ENCODE measurements around the gene ABHD15. TPM values are rescaled to one million over a fixed set of nuclear protein-coding genes. Genes with fewer than 3 reads are reported as not detected.

The ABHD15 gene
- total RNA-seq, 2 experiments from 2014 or later, result 17.9 to 18.0 TPM

- CTCF ChIA-PET, result interaction anchor here (0.5 to 2.9 kb wide), 3 partner anchors 10 to 28 kb away, joined by 3 to 12 read pairs (median 4); partner anchors contain the start of gene TP53I13
- POLR2A ChIA-PET, result no interaction called here
Measured at GRCh38 chr17:29596811-29597210, 30.0 kb upstream of the ABHD15 start.

- ChIA-PET CTCF (interaction anchor here (0.5 to 2.9 kb wide), 2 partner anchors 11 to 17 kb away, joined by 4 to 12 read pairs; no protein-coding TSS in a partner anchor), POLR2A (no interaction called here)
Measured at GRCh38 chr17:29595943-29596774, 29.3 kb upstream of the ABHD15 start.

GRCh38 chr17:29595107-29595942 lies 28.5 kb upstream of the ABHD15 start:
- POLR2A ChIA-PET, result interaction anchor here (1.4 kb wide), 1 partner anchor 301 kb away, joined by 3 read pairs; the partner anchor contains the start of gene NUFIP2
- CTCF ChIA-PET, result interaction anchor here (2.9 to 4.7 kb wide), 2 partner anchors 18 to 20 kb away, joined by 12 to 97 read pairs; no protein-coding TSS in a partner anchor

GRCh38 chr17:29594519-29595090 lies 27.8 kb upstream of the ABHD15 start:
- ChIA-PET POLR2A (interaction anchor here (0.6 to 3.9 kb wide), 4 partner anchors 22 to 300 kb away, joined by 3 to 17 read pairs (median 4); partner anchors contain the start of gene NUFIP2), CTCF (interaction anchor here (1.0 to 4.7 kb wide), 3 partner anchors 21 to 415 kb away, joined by 3 to 97 read pairs (median 5); partner anchors contain the start of gene MYO18A)

- POLR2A ChIA-PET, result interaction anchor here (0.6 to 3.9 kb wide), 7 partner anchors 20 to 300 kb away, joined by 3 to 17 read pairs (median 4); partner anchors contain the start of gene NUFIP2
- CTCF ChIA-PET, result interaction anchor here (0.6 to 4.7 kb wide), 8 partner anchors 17 to 414 kb away, joined by 3 to 97 read pairs (median 6); partner anchors contain the start of gene MYO18A
Measured at GRCh38 chr17:29593591-29594518, 27.0 kb upstream of the ABHD15 start.

GRCh38 chr17:29592850-29593551 lies 26.2 kb upstream of the ABHD15 start, which contains the start of gene ANKRD13B:
TSS of gene ANKRD13B (plus strand) at chr17:29593132. CDS start at chr17:29593622, 490 bp downstream.
- ChIA-PET POLR2A (interaction anchor here (0.5 to 3.9 kb wide), 7 partner anchors 13 to 299 kb away, joined by 3 to 17 read pairs (median 4); partner anchors contain the start of gene NUFIP2), CTCF (interaction anchor here (0.6 to 4.7 kb wide), 12 partner anchors 12 to 339 kb away, joined by 3 to 97 read pairs (median 5); no protein-coding TSS in a partner anchor)

- CTCF ChIA-PET, result interaction anchor here (0.8 to 4.7 kb wide), 18 partner anchors 11 to 340 kb away, joined by 3 to 97 read pairs (median 4); partner anchors contain the start of gene ABHD15
- POLR2A ChIA-PET, result interaction anchor here (0.5 to 3.9 kb wide), 9 partner anchors 11 to 298 kb away, joined by 3 to 17 read pairs (median 4); partner anchors contain the start of genes ABHD15, NUFIP2 and TP53I13
Measured at GRCh38 chr17:29591737-29592608, 25.1 kb upstream of the ABHD15 start.

GRCh38 chr17:29591146-29591736 lies 24.4 kb upstream of the ABHD15 start:
- CTCF ChIA-PET, result interaction anchor here (0.6 to 4.7 kb wide), 16 partner anchors 10 to 300 kb away, joined by 3 to 97 read pairs (median 4); partner anchors contain the start of gene ABHD15
- POLR2A ChIA-PET, result interaction anchor here (0.6 to 3.9 kb wide), 6 partner anchors 10 to 339 kb away, joined by 3 to 17 read pairs (median 4); partner anchors contain the start of genes ABHD15 and TP53I13

- POLR2A ChIA-PET, result interaction anchor here (0.8 to 3.9 kb wide), 3 partner anchors 23 to 340 kb away, joined by 3 to 17 read pairs (median 9); partner anchors contain the start of genes ABHD15 and TP53I13
- CTCF ChIA-PET, result interaction anchor here (0.6 to 4.7 kb wide), 9 partner anchors 10 to 192 kb away, joined by 3 to 97 read pairs (median 6); no protein-coding TSS in a partner anchor
Measured at GRCh38 chr17:29590411-29591145, 23.7 kb upstream of the ABHD15 start.

- POLR2A ChIA-PET, result interaction anchor here (1.4 to 2.0 kb wide), 3 partner anchors 9 to 24 kb away, joined by 3 to 9 read pairs (median 4); partner anchors contain the start of genes ABHD15 and TP53I13
- CTCF ChIA-PET, result interaction anchor here (1.4 to 6.4 kb wide), 4 partner anchors 9 to 27 kb away, joined by 3 to 39 read pairs (median 22); no protein-coding TSS in a partner anchor
Measured at GRCh38 chr17:29589524-29590410, 22.9 kb upstream of the ABHD15 start, which contains the start of gene GIT1. TSS of gene GIT1 (minus strand) at chr17:29589648. CDS start at chr17:29589378, 270 bp downstream.

- ChIA-PET POLR2A (interaction anchor here (1.2 to 2.0 kb wide), 6 partner anchors 8 to 29 kb away, joined by 3 to 7 read pairs (median 4); partner anchors contain the start of genes ABHD15 and TP53I13), CTCF (interaction anchor here (0.6 to 6.4 kb wide), 8 partner anchors 10 to 130 kb away, joined by 3 to 33 read pairs (median 4); partner anchors contain the start of gene ABHD15)
Measured at GRCh38 chr17:29588562-29589411, 21.9 kb upstream of the ABHD15 start.

GRCh38 chr17:29588017-29588561 lies 21.3 kb upstream of the ABHD15 start:
- ChIA-PET POLR2A (interaction anchor here (0.6 to 2.0 kb wide), 8 partner anchors 8 to 29 kb away, joined by 3 to 7 read pairs (median 4); partner anchors contain the start of genes ABHD15 and TP53I13), CTCF (interaction anchor here (0.6 to 6.4 kb wide), 9 partner anchors 9 to 131 kb away, joined by 3 to 33 read pairs (median 4); partner anchors contain the start of gene ABHD15)
